ENCODE results near the gene DENND4C. TPM values are rescaled to one million over a fixed set of nuclear protein-coding genes. Genes with fewer than 3 reads are reported as not detected.

DENND4C gene
- total RNA-seq, 1 donor, result 91.5 TPM

- Histone ChIP-seq H3K4me3 (ENCODE audit: low read length) (no peak overlapping the region), H3K27me3 (ENCODE audit: insufficient read depth, low read length) (no peaks in the 10 kb centered on the region), H3K9me3 (ENCODE audit: low read depth, low read length) (peaks cover 9% of the 10 kb centered on the region), H3K4me1 (ENCODE audit: insufficient read depth, low read length) (peaks cover 4% of the 10 kb centered on the region)
These were observed 40.6 kb downstream of the DENND4C start for GRCh38 chr9:19271081-19271480.

GRCh38 chr9:19281801-19282200 lies 51.3 kb downstream of the DENND4C start:
- Histone ChIP-seq H3K4me3 (ENCODE audit: low read length) (no peak overlapping the region), H3K27me3 (ENCODE audit: insufficient read depth, low read length) (no peaks in the 10 kb centered on the region), H3K4me1 (ENCODE audit: insufficient read depth, low read length) (no peaks in the 10 kb centered on the region)

GRCh38 chr9:19283072-19283710 lies 52.7 kb downstream of the DENND4C start:
- Histone ChIP-seq H3K9me3 (ENCODE audit: low read depth, low read length) (no peaks in the 10 kb centered on the region), H3K4me1 (ENCODE audit: insufficient read depth, low read length) (no peaks in the 10 kb centered on the region), H3K4me3 (ENCODE audit: low read length) (no peak overlapping the region), H3K27me3 (ENCODE audit: insufficient read depth, low read length) (no peaks in the 10 kb centered on the region)

More at GRCh38 chr9:19281801-19282200, 51.3 kb downstream of the DENND4C start:
- no peaks in the 10 kb centered on the region for H3K9me3 ChIP-seq (ENCODE audit: low read depth, low read length)

GRCh38 chr9:19284729-19285128 lies 54.2 kb downstream of the DENND4C start:
- Histone ChIP-seq H3K4me3 (ENCODE audit: low read length) (no peak overlapping the region), H3K27me3 (ENCODE audit: insufficient read depth, low read length) (no peaks in the 10 kb centered on the region), H3K4me1 (ENCODE audit: insufficient read depth, low read length) (no peaks in the 10 kb centered on the region), H3K9me3 (ENCODE audit: low read depth, low read length) (no peaks in the 10 kb centered on the region)

GRCh38 chr9:19286634-19287188 lies 56.2 kb downstream of the DENND4C start:
- no peak overlapping the region for H3K4me3 ChIP-seq (ENCODE audit: low read length)
- no peaks in the 10 kb centered on the region for H3K27me3 ChIP-seq (ENCODE audit: insufficient read depth, low read length)
- H3K4me1 ChIP-seq (ENCODE audit: insufficient read depth, low read length), result no peaks in the 10 kb centered on the region
- no peaks in the 10 kb centered on the region for H3K9me3 ChIP-seq (ENCODE audit: low read depth, low read length)

- Histone ChIP-seq H3K9me3 (ENCODE audit: low read depth, low read length) (no peaks in the 10 kb centered on the region), H3K4me3 (ENCODE audit: low read length) (no peak overlapping the region), H3K27me3 (ENCODE audit: insufficient read depth, low read length) (no peaks in the 10 kb centered on the region), H3K4me1 (ENCODE audit: insufficient read depth, low read length) (no peaks in the 10 kb centered on the region)
These were observed 57.6 kb downstream of the DENND4C start for GRCh38 chr9:19288081-19288480.

- H3K4me3 ChIP-seq (ENCODE audit: low read length), result no peak overlapping the region
- no peaks in the 10 kb centered on the region for H3K4me1 ChIP-seq (ENCODE audit: insufficient read depth, low read length)
- no peaks in the 10 kb centered on the region for H3K27me3 ChIP-seq (ENCODE audit: insufficient read depth, low read length)
- H3K9me3 ChIP-seq (ENCODE audit: low read depth, low read length), result no peaks in the 10 kb centered on the region
These were observed 59.6 kb downstream of the DENND4C start for GRCh38 chr9:19290103-19290502.

- H3K27me3 ChIP-seq (ENCODE audit: insufficient read depth, low read length), result no peaks in the 10 kb centered on the region
- no peaks in the 10 kb centered on the region for H3K4me1 ChIP-seq (ENCODE audit: insufficient read depth, low read length)
- H3K4me3 ChIP-seq (ENCODE audit: low read length), result no peak overlapping the region
- no peaks in the 10 kb centered on the region for H3K9me3 ChIP-seq (ENCODE audit: low read depth, low read length)
These were observed 63.7 kb downstream of the DENND4C start for GRCh38 chr9:19294219-19294618.

- Histone ChIP-seq H3K4me1 (ENCODE audit: insufficient read depth, low read length) (no peaks in the 10 kb centered on the region), H3K9me3 (ENCODE audit: low read depth, low read length) (no peaks in the 10 kb centered on the region), H3K4me3 (ENCODE audit: low read length) (no peak overlapping the region), H3K27me3 (ENCODE audit: insufficient read depth, low read length) (no peaks in the 10 kb centered on the region)
These were observed 68.0 kb downstream of the DENND4C start for GRCh38 chr9:19298436-19299000.

GRCh38 chr9:19303216-19303615 lies 72.7 kb downstream of the DENND4C start:
- H3K27me3 ChIP-seq (ENCODE audit: insufficient read depth, low read length), result no peaks in the 10 kb centered on the region
- no peak overlapping the region for H3K4me3 ChIP-seq (ENCODE audit: low read length)
- H3K9me3 ChIP-seq (ENCODE audit: low read depth, low read length), result no peaks in the 10 kb centered on the region
- H3K4me1 ChIP-seq (ENCODE audit: insufficient read depth, low read length), result no peaks in the 10 kb centered on the region

- Histone ChIP-seq H3K9me3 (ENCODE audit: low read depth, low read length) (no peaks in the 10 kb centered on the region), H3K4me3 (ENCODE audit: low read length) (no peak overlapping the region), H3K4me1 (ENCODE audit: insufficient read depth, low read length) (no peaks in the 10 kb centered on the region), H3K27me3 (ENCODE audit: insufficient read depth, low read length) (no peaks in the 10 kb centered on the region)
These were observed 76.1 kb downstream of the DENND4C start for GRCh38 chr9:19306568-19306967.

- no peak overlapping the region for H3K4me3 ChIP-seq (ENCODE audit: low read length)
- H3K9me3 ChIP-seq (ENCODE audit: low read depth, low read length), result no peaks in the 10 kb centered on the region
- H3K4me1 ChIP-seq (ENCODE audit: insufficient read depth, low read length), result no peaks in the 10 kb centered on the region
- no peaks in the 10 kb centered on the region for H3K27me3 ChIP-seq (ENCODE audit: insufficient read depth, low read length)
These were observed 79.8 kb downstream of the DENND4C start for GRCh38 chr9:19310246-19310645.

- H3K27me3 ChIP-seq (ENCODE audit: insufficient read depth, low read length), result no peaks in the 10 kb centered on the region
- H3K4me1 ChIP-seq (ENCODE audit: insufficient read depth, low read length), result no peaks in the 10 kb centered on the region
- H3K4me3 ChIP-seq (ENCODE audit: low read length), result no peak overlapping the region
- H3K9me3 ChIP-seq (ENCODE audit: low read depth, low read length), result no peaks in the 10 kb centered on the region
These were observed 83.1 kb downstream of the DENND4C start for GRCh38 chr9:19313573-19313972.

- no peaks in the 10 kb centered on the region for H3K9me3 ChIP-seq (ENCODE audit: low read depth, low read length)
- no peaks in the 10 kb centered on the region for H3K4me1 ChIP-seq (ENCODE audit: insufficient read depth, low read length)
- H3K27me3 ChIP-seq (ENCODE audit: insufficient read depth, low read length), result no peaks in the 10 kb centered on the region
- H3K4me3 ChIP-seq (ENCODE audit: low read length), result no peak overlapping the region
These were observed 90.0 kb downstream of the DENND4C start for GRCh38 chr9:19320495-19320894.

- Histone ChIP-seq H3K4me1 (ENCODE audit: insufficient read depth, low read length) (no peaks in the 10 kb centered on the region), H3K4me3 (ENCODE audit: low read length) (no peak overlapping the region), H3K9me3 (ENCODE audit: low read depth, low read length) (no peaks in the 10 kb centered on the region), H3K27me3 (ENCODE audit: insufficient read depth, low read length) (no peaks in the 10 kb centered on the region)
These were observed 101.4 kb downstream of the DENND4C start for GRCh38 chr9:19331877-19332276.

GRCh38 chr9:19336166-19336565 lies 105.7 kb downstream of the DENND4C start:
- no peaks in the 10 kb centered on the region for H3K9me3 ChIP-seq (ENCODE audit: low read depth, low read length)
- no peaks in the 10 kb centered on the region for H3K4me1 ChIP-seq (ENCODE audit: insufficient read depth, low read length)
- no peak overlapping the region for H3K4me3 ChIP-seq (ENCODE audit: low read length)
- no peaks in the 10 kb centered on the region for H3K27me3 ChIP-seq (ENCODE audit: insufficient read depth, low read length)

All from mononuclear cell (primary cell).